Activated naive CD4-positive, alpha-beta T cell treated with anti-CD3 and anti-CD28 coated beads for 36 hours (primary cell): ENCODE data around the gene PTPRM. TPM values are rescaled to one million over a fixed set of nuclear protein-coding genes. Genes with fewer than 3 reads are reported as not detected.

Experiments
- CTCF ChIA-PET: fragments of 350-600 bp; sonication (Branson Sonifier 250); formaldehyde crosslinking; loops from one replicate; lab custom pipeline; 2021; ENCODE audit warnings: antibody characterized with exemption; lab: Charles Lee
- DNase-seq: peaks from one replicate; pipeline ENCODE4 v3.0.0-alpha.2; 2020
- H3K27ac Mint-ChIP-seq: one replicate; pipeline ENCODE4 v1.8.0; 2021; ENCODE audit warnings: mild to moderate bottlenecking, mixed read lengths
- H3K27me3 Mint-ChIP-seq: one replicate; pipeline ENCODE4 v1.8.0; 2021; ENCODE audit warnings: low read depth, mixed read lengths
- H3K36me3 Mint-ChIP-seq: one replicate; pipeline ENCODE4 v1.8.0; 2021; ENCODE audit warnings: low read depth, mixed read lengths
- H3K4me1 Mint-ChIP-seq: one replicate; pipeline ENCODE4 v1.8.0; 2021; ENCODE audit warnings: low read depth, mixed read lengths
- H3K4me3 Mint-ChIP-seq: one replicate; pipeline ENCODE4 v1.8.0; 2021; ENCODE audit warnings: mild to moderate bottlenecking, moderate library complexity, mixed read lengths
- H3K9me3 Mint-ChIP-seq: one replicate; pipeline ENCODE4 v1.8.0; 2021; ENCODE audit warnings: mixed read lengths
- intact Hi-C: fragments of 100-400 bp; cut with micrococcal nuclease; formaldehyde crosslinking; loops from one replicate; pipeline ENCODE4 v1.15.1; 2023
- total RNA-seq, 2 experiments: library from RNA; stranded (reverse); gene quantifications; one replicate each; pipeline ENCODE4 v1.2.3, GENCODE V29; 2021

PTPRM gene
- total RNA-seq, 2 experiments from 2014 or later = 4.3 to 6.1 TPM

GRCh38 chr18:7592305-7593071, 25.4 kb downstream of the PTPRM start:
- H3K27ac Mint-ChIP-seq = no peak overlapping the region
- no peaks in the 10 kb centered on the region for H3K4me1 Mint-ChIP-seq
- H3K36me3 Mint-ChIP-seq = no peaks in the 10 kb centered on the region
- intact Hi-C loops = no loop called here
- H3K9me3 Mint-ChIP-seq = no peaks in the 10 kb centered on the region
- CTCF ChIA-PET = no interaction called here
- DNase-seq = no peak
- no peaks in the 10 kb centered on the region for H3K27me3 Mint-ChIP-seq
- no peak overlapping the region for H3K4me3 Mint-ChIP-seq

- Mint-ChIP-seq H3K9me3 (peaks cover 2% of the 10 kb centered on the region), H3K36me3 (no peaks in the 10 kb centered on the region), H3K4me1 (no peaks in the 10 kb centered on the region), H3K4me3 (no peak overlapping the region), H3K27ac (no peak overlapping the region), H3K27me3 (no peaks in the 10 kb centered on the region)
- no peak for DNase-seq
- intact Hi-C loops = no loop called here
- CTCF ChIA-PET = no interaction called here
Measured at GRCh38 chr18:7593218-7593819, 26.2 kb downstream of the PTPRM start.

GRCh38 chr18:7596147-7596546, 29.0 kb downstream of the PTPRM start:
- CTCF ChIA-PET = no interaction called here
- Mint-ChIP-seq H3K36me3 (no peaks in the 10 kb centered on the region), H3K4me3 (no peak overlapping the region), H3K9me3 (peaks cover 2% of the 10 kb centered on the region), H3K27me3 (no peaks in the 10 kb centered on the region), H3K27ac (no peak overlapping the region), H3K4me1 (no peaks in the 10 kb centered on the region)
- intact Hi-C loops = no loop called here
- DNase-seq = no peak

- Mint-ChIP-seq H3K27ac (no peak overlapping the region), H3K4me1 (no peaks in the 10 kb centered on the region), H3K4me3 (no peak overlapping the region), H3K9me3 (peaks cover 6% of the 10 kb centered on the region), H3K27me3 (no peaks in the 10 kb centered on the region), H3K36me3 (no peaks in the 10 kb centered on the region)
- no peak for DNase-seq
- intact Hi-C loops = no loop called here
- CTCF ChIA-PET = no interaction called here
Measured at GRCh38 chr18:7597500-7597899, 30.4 kb downstream of the PTPRM start.

GRCh38 chr18:7598167-7599047, 31.3 kb downstream of the PTPRM start:
- no peak overlapping the region for H3K27ac Mint-ChIP-seq
- no peaks in the 10 kb centered on the region for H3K4me1 Mint-ChIP-seq
- CTCF ChIA-PET = interaction anchor here (0.6 kb wide), 1 partner anchor 654 kb away, joined by 4 read pairs; no protein-coding TSS in a partner anchor
- no peak overlapping the region for H3K4me3 Mint-ChIP-seq
- intact Hi-C loops = no loop called here
- H3K9me3 Mint-ChIP-seq = peaks cover 6% of the 10 kb centered on the region
- DNase-seq = no peak
- H3K36me3 Mint-ChIP-seq = no peaks in the 10 kb centered on the region
- no peaks in the 10 kb centered on the region for H3K27me3 Mint-ChIP-seq

- Mint-ChIP-seq H3K27ac (no peak overlapping the region), H3K9me3 (peaks cover 6% of the 10 kb centered on the region), H3K4me3 (no peak overlapping the region), H3K4me1 (no peaks in the 10 kb centered on the region), H3K36me3 (no peaks in the 10 kb centered on the region), H3K27me3 (no peaks in the 10 kb centered on the region)
- no peak for DNase-seq
- CTCF ChIA-PET = no interaction called here
- intact Hi-C loops = no loop called here
Measured at GRCh38 chr18:7600036-7600435, 32.9 kb downstream of the PTPRM start.

- DNase-seq = no peak
- Mint-ChIP-seq H3K9me3 (peaks cover 6% of the 10 kb centered on the region), H3K36me3 (no peaks in the 10 kb centered on the region), H3K4me3 (no peak overlapping the region), H3K27me3 (no peaks in the 10 kb centered on the region), H3K4me1 (no peaks in the 10 kb centered on the region), H3K27ac (no peak overlapping the region)
- CTCF ChIA-PET = no interaction called here
- intact Hi-C loops = no loop called here
Measured at GRCh38 chr18:7600528-7601245, 33.6 kb downstream of the PTPRM start.

- Mint-ChIP-seq H3K27me3 (no peaks in the 10 kb centered on the region), H3K4me3 (no peak overlapping the region), H3K27ac (no peak overlapping the region), H3K9me3 (peaks cover 6% of the 10 kb centered on the region), H3K36me3 (no peaks in the 10 kb centered on the region), H3K4me1 (no peaks in the 10 kb centered on the region)
- CTCF ChIA-PET = no interaction called here
- no peak for DNase-seq
- intact Hi-C loops = no loop called here
Measured at GRCh38 chr18:7601246-7601615, 34.1 kb downstream of the PTPRM start.

GRCh38 chr18:7601936-7602335, 34.8 kb downstream of the PTPRM start:
- no peaks in the 10 kb centered on the region for H3K36me3 Mint-ChIP-seq
- H3K4me1 Mint-ChIP-seq = no peaks in the 10 kb centered on the region
- H3K4me3 Mint-ChIP-seq = no peak overlapping the region
- peaks cover 6% of the 10 kb centered on the region for H3K9me3 Mint-ChIP-seq
- CTCF ChIA-PET = no interaction called here
- no peak overlapping the region for H3K27ac Mint-ChIP-seq
- intact Hi-C loops = no loop called here
- no peak for DNase-seq
- H3K27me3 Mint-ChIP-seq = no peaks in the 10 kb centered on the region

GRCh38 chr18:7603259-7604000, 36.3 kb downstream of the PTPRM start:
- no peak overlapping the region for H3K4me3 Mint-ChIP-seq
- H3K27me3 Mint-ChIP-seq = no peaks in the 10 kb centered on the region
- CTCF ChIA-PET = no interaction called here
- H3K9me3 Mint-ChIP-seq = peaks cover 4% of the 10 kb centered on the region
- intact Hi-C loops = no loop called here
- H3K4me1 Mint-ChIP-seq = no peaks in the 10 kb centered on the region
- H3K36me3 Mint-ChIP-seq = no peaks in the 10 kb centered on the region
- no peak for DNase-seq
- H3K27ac Mint-ChIP-seq = no peak overlapping the region

GRCh38 chr18:7604361-7604760, 37.2 kb downstream of the PTPRM start:
- CTCF ChIA-PET = no interaction called here
- intact Hi-C loops = no loop called here
- Mint-ChIP-seq H3K4me1 (no peaks in the 10 kb centered on the region), H3K27ac (no peak overlapping the region), H3K4me3 (no peak overlapping the region), H3K27me3 (no peaks in the 10 kb centered on the region), H3K9me3 (peaks cover 4% of the 10 kb centered on the region), H3K36me3 (no peaks in the 10 kb centered on the region)
- DNase-seq = no peak

GRCh38 chr18:7605705-7606104, 38.6 kb downstream of the PTPRM start:
- CTCF ChIA-PET = no interaction called here
- Mint-ChIP-seq H3K36me3 (no peaks in the 10 kb centered on the region), H3K9me3 (peaks cover 4% of the 10 kb centered on the region), H3K4me3 (no peak overlapping the region), H3K4me1 (no peaks in the 10 kb centered on the region), H3K27ac (no peak overlapping the region), H3K27me3 (no peaks in the 10 kb centered on the region)
- intact Hi-C loops = no loop called here
- no peak for DNase-seq
